HG03039 (cell line): ENCODE results near the gene FLOT2.
"Not testable (repeated sequence)": the region's sequence is repeated elsewhere in the genome, so short reads cannot be mapped to it uniquely, and the experiment has no call there.

Source experiments
- ATAC-seq: cut with Tn5 transposase; IDR thresholded peaks from one replicate; pipeline ENCODE4 v1.9.1; 2021; ENCODE audit warnings: mild to moderate bottlenecking, moderate library complexity; ENCODE audit not compliant: unreplicated experiment

FLOT2 gene

GRCh38 chr17:28877150-28877711 lies 20.3 kb downstream of the FLOT2 start:
- ATAC-seq = not testable (repeated sequence)

GRCh38 chr17:28875848-28876550 lies 21.5 kb downstream of the FLOT2 start:
- no peak for ATAC-seq

GRCh38 chr17:28874750-28875149 lies 22.8 kb downstream of the FLOT2 start:
- no peak for ATAC-seq

- no peak for ATAC-seq
Observed at GRCh38 chr17:28873839-28874238, 23.7 kb downstream of the FLOT2 start.

- ATAC-seq = no peak
Observed at GRCh38 chr17:28871056-28871579, 26.4 kb downstream of the FLOT2 start.

- ATAC-seq = no peak
Observed at GRCh38 chr17:28867276-28867675, 30.3 kb downstream of the FLOT2 start.

GRCh38 chr17:28865946-28866752 lies 31.4 kb downstream of the FLOT2 start:
- ATAC-seq = no peak

GRCh38 chr17:28864991-28865849 lies 32.3 kb downstream of the FLOT2 start:
- ATAC-seq = no peak

- ATAC-seq = no peak
Observed at GRCh38 chr17:28863953-28864352, 33.6 kb downstream of the FLOT2 start.

- ATAC-seq = no peak
Observed at GRCh38 chr17:28862561-28862960, 35.0 kb downstream of the FLOT2 start.

GRCh38 chr17:28861393-28862203 lies 35.9 kb downstream of the FLOT2 start:
- ATAC-seq = no peak

GRCh38 chr17:28860363-28860808 lies 37.1 kb downstream of the FLOT2 start:
- ATAC-seq = no peak

GRCh38 chr17:28858801-28859355 lies 38.7 kb downstream of the FLOT2 start:
- ATAC-seq = no peak

- ATAC-seq = no peak
Observed at GRCh38 chr17:28857905-28858800, 39.4 kb downstream of the FLOT2 start.

- no peak for ATAC-seq
Observed at GRCh38 chr17:28856028-28856574, 41.4 kb downstream of the FLOT2 start.

- no peak for ATAC-seq
Observed at GRCh38 chr17:28855336-28855679, 42.2 kb downstream of the FLOT2 start.

- ATAC-seq = peak; percentile 90
Observed at GRCh38 chr17:28854457-28855335, 42.8 kb downstream of the FLOT2 start, which contains the start of gene ERAL1. TSS of gene ERAL1 (plus strand) at chr17:28855016. CDS start at chr17:28855035, 19 bp downstream.
